SU-DHL-6 (cell line): ENCODE results near the gene NUDT3.

ENCODE experiments used
- CTCF ChIP-seq: fragments of 200-600 bp; sonication (generic); IDR thresholded peaks from one replicate; pipeline ENCODE4 v1.5.1; 2017; ENCODE audit warnings: antibody characterized with exemption, mild to moderate bottlenecking, low read length, moderate library complexity; ENCODE audit not compliant: insufficient read depth, poor library complexity, severe bottlenecking
- EZH2phosphoT487 ChIP-seq: fragments of 200-600 bp; sonication (generic), shearing (Covaris generic); conservative IDR thresholded peaks from 2 replicates; pipeline ENCODE4 v1.6.1; 2018; ENCODE audit warnings: mild to moderate bottlenecking, antibody characterized with exemption, low read length, moderate library complexity, mixed read lengths

- TF ChIP-seq CTCF: no peak
- no peak for TF ChIP-seq EZH2phosphoT487
Observed at GRCh38 chr6:34322732-34323131, 69.7 kb downstream of the NUDT3 start.
